HG03139 (cell line): Measurements from ENCODE around the gene SH3TC2.

ENCODE experiments used
- ATAC-seq: cut with Tn5 transposase; IDR thresholded peaks from one replicate; pipeline ENCODE4 v1.9.1; 2021; ENCODE audit not compliant: unreplicated experiment

Gene SH3TC2

GRCh38 chr5:149030838-149031397, 31.9 kb downstream of the SH3TC2 start:
- ATAC-seq, result no peak

DNA sequence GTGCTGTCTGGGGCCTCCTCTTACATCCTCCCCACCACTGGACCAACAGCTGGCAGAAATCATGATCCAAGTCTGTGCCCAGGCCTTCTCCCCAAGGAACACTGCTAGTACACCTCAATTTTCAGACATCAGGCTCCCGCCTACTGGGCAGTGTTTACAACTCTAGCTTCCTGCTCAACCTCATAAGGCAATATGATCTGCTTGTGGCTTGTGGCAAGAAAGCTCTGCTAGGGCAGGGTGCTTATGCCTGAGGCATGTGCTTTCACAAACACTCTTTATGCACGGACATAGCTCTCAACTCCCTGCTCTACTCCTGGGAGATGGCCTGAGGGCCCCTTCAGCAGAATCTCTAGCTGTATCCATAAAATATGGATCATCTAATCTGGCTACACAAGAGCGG, 32.5 kb downstream of the SH3TC2 start:
- ATAC-seq, result no peak

DNA sequence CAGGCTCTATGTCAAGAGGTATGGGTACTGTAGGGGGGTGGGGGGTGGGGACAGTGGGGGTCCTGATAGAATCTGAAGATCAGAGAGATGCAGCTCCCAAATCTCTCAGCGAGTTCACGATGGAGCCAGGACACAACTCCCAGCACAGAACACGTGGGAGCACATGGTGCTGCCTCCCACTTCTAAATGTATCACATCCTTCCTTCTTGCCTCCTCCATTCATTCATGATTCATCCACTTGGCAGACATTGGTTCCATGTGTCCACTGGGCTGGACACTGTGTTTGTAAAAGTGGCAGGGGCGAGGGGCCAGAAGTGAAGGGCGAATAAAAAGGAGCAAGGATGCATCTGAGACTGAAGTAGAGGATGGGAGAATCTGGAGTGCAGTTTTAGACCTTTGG, 33.9 kb downstream of the SH3TC2 start:
- ATAC-seq, result no peak

- no peak for ATAC-seq
These were observed 34.7 kb downstream of the SH3TC2 start for GRCh38 chr5:149028161-149028560.

DNA sequence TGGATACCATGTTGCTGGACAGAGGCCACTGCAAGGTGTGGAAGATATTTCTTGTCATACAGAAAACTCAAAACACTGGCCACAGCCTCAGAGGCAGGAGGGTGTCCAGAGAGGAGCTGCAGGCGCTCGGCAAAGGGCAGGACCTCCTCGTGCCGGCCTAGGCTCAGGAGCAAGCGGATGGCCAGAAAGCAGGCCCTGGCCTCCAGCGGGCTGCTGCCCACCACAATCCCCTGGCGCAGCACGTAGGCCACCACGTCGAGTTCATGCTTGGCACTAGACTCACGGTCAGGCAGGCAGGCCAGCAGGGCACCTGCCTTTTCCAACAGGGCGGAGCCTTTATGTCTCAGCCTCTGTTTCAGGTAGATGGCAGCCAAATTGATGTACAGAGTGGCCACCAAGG, 35.2 kb downstream of the SH3TC2 start:
- ATAC-seq, result no peak

GRCh38 chr5:149024943-149025342, 37.9 kb downstream of the SH3TC2 start:
- no peak for ATAC-seq

- no peak for ATAC-seq
These were observed 38.4 kb downstream of the SH3TC2 start for GRCh38 chr5:149024477-149024876.

- no peak for ATAC-seq
These were observed 40.7 kb downstream of the SH3TC2 start for GRCh38 chr5:149022200-149022599.

DNA sequence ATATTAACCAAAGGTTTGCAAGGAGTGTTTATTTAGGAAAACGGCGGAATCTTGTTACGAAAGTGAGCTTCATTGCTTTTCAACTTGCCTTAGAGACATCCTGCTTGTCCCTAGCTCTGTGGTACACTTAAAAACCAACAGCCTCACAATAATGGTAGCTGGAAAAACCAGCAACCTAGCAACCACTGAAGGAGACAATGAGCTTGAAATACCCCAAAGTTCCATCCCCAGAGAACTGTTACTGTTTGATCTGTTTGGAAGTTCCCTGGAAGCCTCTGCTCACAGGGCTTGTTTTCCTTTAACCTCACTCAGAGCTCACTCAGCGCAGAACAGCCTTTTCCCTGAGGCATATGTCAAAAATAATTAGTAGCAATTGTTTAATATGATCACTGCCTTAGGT, 43.2 kb downstream of the SH3TC2 start:
- no peak for ATAC-seq

GRCh38 chr5:149018909-149019443, 43.9 kb downstream of the SH3TC2 start:
- ATAC-seq, result no peak

DNA sequence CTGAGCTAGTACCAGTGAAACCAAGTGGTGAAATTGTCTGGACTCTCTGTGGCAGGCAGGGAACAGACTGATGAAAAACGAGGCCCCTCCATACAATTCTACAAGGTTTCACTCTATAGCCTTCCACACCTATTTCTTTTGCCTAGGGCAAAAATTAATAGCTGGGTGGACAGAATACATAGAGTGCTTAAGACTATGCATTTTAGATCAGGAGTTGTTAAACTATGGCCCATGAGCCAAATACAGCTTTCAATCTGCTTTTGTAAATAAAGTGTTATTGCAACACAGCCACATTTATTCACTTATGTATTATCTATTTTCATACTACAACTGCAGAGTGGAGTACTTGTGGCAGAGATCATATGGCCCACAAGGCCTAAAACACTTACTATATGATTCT, 45.2 kb downstream of the SH3TC2 start:
- ATAC-seq, result no peak

DNA sequence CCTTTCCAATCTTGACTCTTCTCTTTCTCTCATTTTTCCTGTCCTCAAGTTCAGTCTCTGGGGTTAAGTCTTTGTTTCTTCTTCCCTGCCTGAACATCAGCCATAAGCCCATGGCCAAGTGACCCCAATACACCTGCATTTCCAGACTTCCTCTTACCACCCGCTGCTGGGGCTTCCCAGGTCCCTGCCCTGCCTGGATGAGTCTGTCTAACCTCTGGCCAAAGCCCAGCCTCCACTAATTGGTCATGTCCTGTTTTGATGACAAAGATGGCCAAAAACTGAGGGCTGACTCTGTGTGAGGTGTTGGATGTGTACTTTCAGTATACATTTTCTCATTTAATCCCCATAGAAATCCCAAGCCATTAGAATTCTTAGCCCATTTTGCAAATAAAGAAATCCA, 47.3 kb downstream of the SH3TC2 start:
- no peak for ATAC-seq

GRCh38 chr5:149015126-149015525, 47.7 kb downstream of the SH3TC2 start:
- no peak for ATAC-seq

DNA sequence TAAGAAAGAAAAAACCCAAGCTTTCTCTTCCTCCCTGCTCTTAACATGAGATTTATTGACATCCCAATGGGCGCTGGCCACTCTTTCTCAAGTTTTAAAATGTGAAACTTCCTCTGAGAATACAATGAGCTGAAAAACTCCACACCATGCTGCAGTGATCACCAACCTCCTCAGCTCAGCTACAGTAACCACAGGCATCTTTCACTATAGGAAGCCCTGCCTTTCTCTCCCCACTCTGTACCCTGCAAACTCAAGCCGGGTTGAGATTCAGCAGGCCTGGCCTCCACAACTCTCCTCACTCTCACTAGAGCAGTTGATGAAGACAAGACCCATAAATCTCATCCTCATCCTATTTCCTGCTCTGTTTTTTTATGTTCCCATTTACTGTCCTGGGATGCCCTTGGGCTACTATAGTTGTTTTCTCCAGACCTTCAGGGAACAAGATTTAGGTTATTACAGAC, 48.3 kb downstream of the SH3TC2 start:
- ATAC-seq, result no peak

DNA sequence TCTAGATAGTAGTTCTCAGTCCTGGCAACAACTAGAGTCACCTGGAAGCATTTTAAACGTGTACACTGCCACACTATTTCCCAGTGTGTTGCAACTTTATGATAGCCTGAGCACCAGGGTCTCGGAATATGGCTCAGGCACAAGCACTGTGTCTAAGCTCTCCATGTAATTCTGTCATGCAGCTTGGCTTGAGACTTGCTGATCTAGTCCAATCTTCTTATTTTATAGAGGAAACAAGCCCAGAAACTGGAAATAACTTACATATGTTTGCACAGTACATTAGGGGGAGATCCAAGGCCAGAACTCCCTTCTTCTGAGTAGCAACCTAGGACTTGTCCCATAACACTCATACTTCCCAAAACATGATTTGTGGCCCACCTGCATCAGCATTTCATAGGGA, 49.1 kb downstream of the SH3TC2 start:
- no peak for ATAC-seq

- ATAC-seq, result no peak
These were observed 50.5 kb downstream of the SH3TC2 start for GRCh38 chr5:149012350-149012749.

- no peak for ATAC-seq
These were observed 51.1 kb downstream of the SH3TC2 start for GRCh38 chr5:149011728-149012127.

- ATAC-seq, result no peak
These were observed 51.8 kb downstream of the SH3TC2 start for GRCh38 chr5:149011084-149011483.

GRCh38 chr5:149007174-149007573, 55.7 kb downstream of the SH3TC2 start:
- no peak for ATAC-seq

- ATAC-seq, result no peak
These were observed 56.4 kb downstream of the SH3TC2 start for GRCh38 chr5:149006426-149006825.

DNA sequence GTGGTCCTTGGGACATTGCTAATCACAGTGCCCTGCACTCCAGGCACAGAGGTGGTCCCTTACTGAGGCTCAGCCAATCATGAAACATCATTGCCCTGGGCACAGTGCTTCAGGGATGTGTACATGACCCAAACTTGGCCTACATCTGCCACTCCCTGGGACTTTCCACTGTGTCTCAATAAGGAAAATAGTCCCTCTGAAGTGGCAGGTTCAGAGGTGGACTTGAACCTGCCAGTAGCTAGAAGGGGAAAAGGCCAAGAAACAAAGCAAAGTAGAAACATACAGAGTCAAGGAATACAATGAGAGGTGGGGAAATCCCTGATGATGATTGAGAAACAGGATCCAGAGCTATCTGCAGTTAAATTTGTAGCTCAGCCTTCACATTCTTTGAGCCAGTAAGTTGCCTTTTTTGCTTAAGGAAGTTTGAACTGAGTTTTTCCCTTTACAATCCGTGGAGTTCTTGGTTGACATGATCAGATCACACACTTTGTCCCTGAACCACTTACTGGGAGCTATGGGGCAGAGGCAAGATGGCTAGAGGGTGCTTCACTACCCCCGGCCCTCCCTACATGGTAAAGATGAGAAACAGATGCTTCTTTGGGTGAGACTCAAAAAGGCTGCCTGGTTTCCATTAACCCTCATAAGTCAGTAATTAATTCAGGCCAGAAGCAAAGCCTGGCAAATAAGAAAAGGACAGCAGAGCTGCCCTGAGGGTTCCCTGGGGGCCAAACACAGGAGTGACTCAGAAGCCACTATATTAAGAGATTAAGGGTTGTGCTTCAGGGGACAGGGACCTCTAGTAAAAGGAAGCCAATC, 57.6 kb downstream of the SH3TC2 start:
- ATAC-seq, result no peak

GRCh38 chr5:149004559-149004958, 58.3 kb downstream of the SH3TC2 start:
- ATAC-seq, result no peak
